HG03175 (cell line): ENCODE data around the gene NCKAP1.
A peak's percentile ranks its signal among the peaks of the same experiment; 100 is the strongest.

ENCODE experiments used
- ATAC-seq: cut with Tn5 transposase; IDR thresholded peaks from one replicate; pipeline ENCODE4 v1.9.1; 2021; ENCODE audit warnings: mild to moderate bottlenecking, moderate library complexity; ENCODE audit not compliant: unreplicated experiment

The NCKAP1 gene

GRCh38 chr2:182952741-182953450 is 85.4 kb downstream of the NCKAP1 start:
- ATAC-seq: no peak

DNA sequence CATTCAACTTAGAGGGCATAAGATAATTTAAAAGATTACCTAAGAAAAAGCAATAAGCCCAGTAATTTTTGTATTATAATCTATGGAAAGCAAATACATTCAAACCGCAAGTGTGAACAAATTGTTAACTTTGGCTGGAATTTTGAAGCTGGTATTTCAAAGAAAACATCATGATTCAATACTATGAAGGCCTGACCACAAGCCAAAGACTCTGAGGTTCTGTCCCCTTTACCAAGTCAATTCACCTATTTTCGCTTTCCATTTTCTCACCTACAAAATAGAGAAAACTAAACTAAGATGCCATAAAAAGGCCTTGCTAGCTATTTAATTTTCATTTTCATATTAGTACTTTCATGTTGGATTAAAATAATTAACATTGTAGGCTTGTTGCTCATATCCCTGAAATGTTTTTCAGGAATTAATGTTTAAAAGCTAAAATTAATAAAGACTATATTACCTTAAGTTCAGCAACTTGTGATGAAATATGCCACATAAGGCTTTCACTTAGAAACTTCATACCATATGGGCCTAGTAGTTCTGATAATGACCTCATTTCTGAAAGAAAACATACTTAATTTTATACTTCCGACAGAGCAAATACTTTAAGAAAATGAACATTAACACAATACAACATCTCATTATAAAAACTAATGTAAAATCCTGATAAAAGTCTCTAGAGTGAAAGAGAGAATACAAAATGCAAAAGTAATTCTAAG is 86.2 kb downstream of the NCKAP1 start:
- no peak for ATAC-seq

GRCh38 chr2:182950546-182950945 is 87.7 kb downstream of the NCKAP1 start:
- ATAC-seq: no peak

- ATAC-seq: no peak
Observed at GRCh38 chr2:182949572-182950189, 88.6 kb downstream of the NCKAP1 start.

DNA sequence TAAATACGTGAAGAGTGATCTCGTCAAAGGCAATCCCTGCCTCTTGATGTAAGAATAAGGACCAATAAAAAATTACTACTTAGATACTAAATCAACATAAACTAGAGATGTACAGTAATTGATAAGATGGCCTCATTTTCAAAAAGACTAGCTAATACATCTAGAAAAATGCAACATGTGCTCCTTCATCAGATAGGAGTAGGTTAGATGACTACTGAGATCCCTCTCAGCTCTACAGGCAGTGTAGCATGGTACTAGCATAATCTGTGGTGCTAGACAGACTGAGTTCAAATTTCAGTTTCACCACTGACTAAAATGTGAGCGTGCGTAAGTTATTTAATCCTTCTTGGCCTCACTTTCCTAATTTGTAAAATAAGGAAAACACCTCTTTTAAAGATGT is 89.2 kb downstream of the NCKAP1 start:
- no peak for ATAC-seq

GRCh38 chr2:182946958-182947369 is 91.3 kb downstream of the NCKAP1 start:
- no peak for ATAC-seq

- no peak for ATAC-seq
Observed at GRCh38 chr2:182943339-182943738, 94.9 kb downstream of the NCKAP1 start.

- ATAC-seq: no peak
Observed at GRCh38 chr2:182942756-182943155, 95.5 kb downstream of the NCKAP1 start.

- no peak for ATAC-seq
Observed at GRCh38 chr2:182941919-182942318, 96.3 kb downstream of the NCKAP1 start.

DNA sequence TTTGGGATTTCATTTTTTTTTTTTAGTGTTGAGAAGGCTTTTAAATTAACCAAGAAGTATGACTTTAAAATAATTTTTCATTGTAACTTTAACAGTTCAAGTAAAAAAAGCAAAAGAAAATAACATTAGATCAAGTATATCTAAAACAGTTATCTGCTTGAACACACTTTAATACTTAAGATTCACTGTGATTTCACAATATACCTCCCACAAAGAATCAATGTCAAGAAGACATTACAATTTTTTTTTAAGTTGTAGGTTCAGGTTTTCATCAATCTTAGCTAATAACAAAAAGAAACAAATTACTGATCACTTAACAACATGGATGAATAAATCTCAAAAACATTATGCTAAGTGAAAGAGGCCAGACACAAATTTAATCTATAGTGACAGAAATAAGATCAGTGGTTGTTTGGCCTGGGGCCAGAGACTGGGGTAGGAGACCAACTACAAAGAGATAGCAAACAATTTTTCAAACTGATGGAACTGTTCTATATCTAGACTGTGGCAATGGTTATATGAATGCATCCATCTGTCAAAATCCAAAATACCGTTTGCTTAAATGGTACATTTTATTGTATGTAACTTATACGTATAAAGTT is 97.0 kb downstream of the NCKAP1 start:
- ATAC-seq: no peak

DNA sequence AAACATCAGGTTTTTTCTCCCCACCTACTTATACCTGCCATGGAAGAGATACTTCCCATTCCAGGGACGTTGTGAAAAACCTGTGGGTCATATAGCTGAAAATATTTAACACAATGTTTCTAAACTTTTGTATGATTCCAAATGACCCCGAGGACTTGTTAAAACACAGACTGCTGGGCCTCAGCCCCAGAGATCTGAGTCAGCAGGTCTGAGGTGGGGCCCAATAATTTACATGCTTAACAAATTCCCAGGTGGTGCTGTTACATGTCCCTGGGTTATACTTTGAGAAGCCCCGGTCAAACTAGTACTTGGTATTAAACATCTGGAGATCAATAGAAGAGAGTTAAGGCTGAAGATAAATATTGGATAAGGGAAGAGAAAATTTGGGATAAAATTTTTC is 100.4 kb downstream of the NCKAP1 start:
- no peak for ATAC-seq

- peak; percentile 90 for ATAC-seq
Observed at GRCh38 chr2:182933629-182934028, 104.6 kb downstream of the NCKAP1 start.

GRCh38 chr2:182929972-182930371 is 108.3 kb downstream of the NCKAP1 start:
- no peak for ATAC-seq

GRCh38 chr2:182924306-182924705 is 114.0 kb downstream of the NCKAP1 start:
- no peak for ATAC-seq

GRCh38 chr2:182921234-182921633 is 117.0 kb downstream of the NCKAP1 start:
- peak; percentile 56 for ATAC-seq

GRCh38 chr2:182920631-182921056 is 117.6 kb downstream of the NCKAP1 start:
- peak; percentile 80 for ATAC-seq

- ATAC-seq: no peak
Observed at GRCh38 chr2:182920089-182920488, 118.2 kb downstream of the NCKAP1 start.

- ATAC-seq: no peak
Observed at GRCh38 chr2:182918961-182919652, 119.2 kb downstream of the NCKAP1 start.

- ATAC-seq: no peak
Observed at GRCh38 chr2:182917924-182918323, 120.3 kb downstream of the NCKAP1 start.

- ATAC-seq: no peak
Observed at GRCh38 chr2:182916417-182916816, 121.8 kb downstream of the NCKAP1 start.
